ENCODE results near the gene LAMA2. TPM values are rescaled to one million over a fixed set of nuclear protein-coding genes. Genes with fewer than 3 reads are reported as not detected.

LAMA2 gene
- total and polyA plus RNA-seq, 2 experiments from 2014 or later = 11.1 to 57.5 TPM

- H3K27ac ChIP-seq = no peak overlapping the region
- 75% methylated on average over 3 of the region's 3 CpGs for WGBS (ENCODE audit: low lambda C conversion rate, missing lambda C conversion rate)
- H3K4me2 ChIP-seq = no peak overlapping the region
- no peaks in the 10 kb centered on the region for H3K4me1 ChIP-seq (ENCODE audit: insufficient read depth)
- H3K36me3 ChIP-seq (replicated peaks; ENCODE audit: insufficient read depth, low read depth) = no peaks in the 10 kb centered on the region
- H3K4me3 ChIP-seq = no peak overlapping the region
- no peaks in the 10 kb centered on the region for H4K20me1 ChIP-seq (ENCODE audit: insufficient read depth, poor library complexity, severe bottlenecking)
- no peak overlapping the region for H2AFZ ChIP-seq
- TF ChIP-seq EZH2 (IDR thresholded peaks at IDR 0.05; ENCODE audit: borderline replicate concordance) (no peak), CTCF (IDR thresholded peaks at IDR 0.05; ENCODE audit: poor library complexity) (no peak), EZH2phosphoT487 (IDR thresholded peaks at IDR 0.05; ENCODE audit: low read depth, severe bottlenecking, unreplicated experiment) (no peak)
- no peaks in the 10 kb centered on the region for H3K9me2 ChIP-seq (replicated peaks; ENCODE audit: insufficient read depth)
- no peak for DNase-seq (ENCODE audit: low spot score)
- H3K9me3 ChIP-seq (ENCODE audit: low read depth) = no peaks in the 10 kb centered on the region
- no peaks in the 10 kb centered on the region for H3K27me3 ChIP-seq
- H3K79me2 ChIP-seq = no peaks in the 10 kb centered on the region
Observed at GRCh38 chr6:129273161-129273560, 390.2 kb downstream of the LAMA2 start.

GRCh38 chr6:129276461-129276860, 393.5 kb downstream of the LAMA2 start:
- WGBS (ENCODE audit: low lambda C conversion rate, missing lambda C conversion rate) = 73% methylated on average over 1 of the region's 1 CpG
- DNase-seq (ENCODE audit: low spot score) = no peak
- H3K9me2 ChIP-seq (replicated peaks; ENCODE audit: insufficient read depth) = no peaks in the 10 kb centered on the region
- H3K79me2 ChIP-seq = no peaks in the 10 kb centered on the region
- H2AFZ ChIP-seq = no peak overlapping the region
- no peaks in the 10 kb centered on the region for H3K36me3 ChIP-seq (replicated peaks; ENCODE audit: insufficient read depth, low read depth)
- H3K27me3 ChIP-seq = no peaks in the 10 kb centered on the region
- no peak overlapping the region for H3K4me2 ChIP-seq
- no peak overlapping the region for H3K4me3 ChIP-seq
- no peaks in the 10 kb centered on the region for H3K9me3 ChIP-seq (ENCODE audit: low read depth)
- TF ChIP-seq EZH2phosphoT487 (IDR thresholded peaks at IDR 0.05; ENCODE audit: low read depth, severe bottlenecking, unreplicated experiment) = no peak
- no peak for TF ChIP-seq CTCF (IDR thresholded peaks at IDR 0.05; ENCODE audit: poor library complexity)
- TF ChIP-seq EZH2 (IDR thresholded peaks at IDR 0.05; ENCODE audit: borderline replicate concordance) = no peak
- H3K4me1 ChIP-seq (ENCODE audit: insufficient read depth) = no peaks in the 10 kb centered on the region
- no peak overlapping the region for H3K27ac ChIP-seq
- H4K20me1 ChIP-seq (ENCODE audit: insufficient read depth, poor library complexity, severe bottlenecking) = no peaks in the 10 kb centered on the region

DNA sequence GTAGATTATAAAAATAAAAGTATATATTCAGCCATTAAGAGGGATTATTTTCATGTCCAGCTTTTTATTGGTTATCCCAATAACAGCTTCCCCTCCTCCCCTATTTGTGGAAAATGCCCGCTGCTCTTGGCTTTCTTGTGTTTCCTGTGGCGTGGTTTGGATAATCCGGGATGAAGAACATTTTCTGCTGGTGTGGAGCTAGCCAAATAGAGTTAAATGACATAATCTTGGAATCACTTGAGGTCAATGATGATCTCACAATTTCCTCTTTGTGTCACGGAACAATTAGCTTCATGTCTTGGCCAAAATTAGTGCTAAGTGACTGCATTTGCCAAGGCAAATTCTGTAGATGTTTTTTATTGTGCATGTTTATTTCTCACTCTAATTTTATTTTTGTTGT, 394.0 kb downstream of the LAMA2 start:
- no peaks in the 10 kb centered on the region for H3K9me3 ChIP-seq (ENCODE audit: low read depth)
- H3K27me3 ChIP-seq = no peaks in the 10 kb centered on the region
- H3K27ac ChIP-seq = no peak overlapping the region
- H3K36me3 ChIP-seq (replicated peaks; ENCODE audit: insufficient read depth, low read depth) = no peaks in the 10 kb centered on the region
- H3K4me1 ChIP-seq (ENCODE audit: insufficient read depth) = no peaks in the 10 kb centered on the region
- no peak overlapping the region for H3K4me2 ChIP-seq
- TF ChIP-seq EZH2 (IDR thresholded peaks at IDR 0.05; ENCODE audit: borderline replicate concordance) (no peak), CTCF (IDR thresholded peaks at IDR 0.05; ENCODE audit: poor library complexity) (no peak), EZH2phosphoT487 (IDR thresholded peaks at IDR 0.05; ENCODE audit: low read depth, severe bottlenecking, unreplicated experiment) (no peak)
- H3K4me3 ChIP-seq = no peak overlapping the region
- no peak for DNase-seq (ENCODE audit: low spot score)
- no peak overlapping the region for H2AFZ ChIP-seq
- no peaks in the 10 kb centered on the region for H3K9me2 ChIP-seq (replicated peaks; ENCODE audit: insufficient read depth)
- H4K20me1 ChIP-seq (ENCODE audit: insufficient read depth, poor library complexity, severe bottlenecking) = no peaks in the 10 kb centered on the region
- 95% methylated on average over 4 of the region's 4 CpGs for WGBS (ENCODE audit: low lambda C conversion rate, missing lambda C conversion rate)
- no peaks in the 10 kb centered on the region for H3K79me2 ChIP-seq
